ENCODE measurements around the gene DCLK1.

The DCLK1 gene

DNA sequence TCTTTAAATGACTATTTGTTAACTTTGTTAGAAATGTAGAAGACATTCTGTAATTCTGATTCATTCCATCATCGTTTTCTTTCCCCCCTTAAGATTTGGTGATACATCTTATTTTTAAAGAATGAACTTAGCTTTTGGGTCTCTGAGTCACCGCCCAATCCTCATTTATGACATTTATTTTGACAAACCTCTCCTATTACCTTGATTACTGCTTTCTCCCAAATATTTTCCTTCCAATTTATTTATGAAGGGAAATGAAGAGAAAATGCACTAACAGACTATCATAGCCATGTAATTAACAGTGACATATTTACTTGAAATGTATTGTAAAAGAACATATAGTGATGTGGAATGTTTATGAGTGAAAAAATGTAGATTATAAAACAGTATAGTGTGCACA lies 241.6 kb downstream of the DCLK1 start:
- no peak for DNase-seq

DNA sequence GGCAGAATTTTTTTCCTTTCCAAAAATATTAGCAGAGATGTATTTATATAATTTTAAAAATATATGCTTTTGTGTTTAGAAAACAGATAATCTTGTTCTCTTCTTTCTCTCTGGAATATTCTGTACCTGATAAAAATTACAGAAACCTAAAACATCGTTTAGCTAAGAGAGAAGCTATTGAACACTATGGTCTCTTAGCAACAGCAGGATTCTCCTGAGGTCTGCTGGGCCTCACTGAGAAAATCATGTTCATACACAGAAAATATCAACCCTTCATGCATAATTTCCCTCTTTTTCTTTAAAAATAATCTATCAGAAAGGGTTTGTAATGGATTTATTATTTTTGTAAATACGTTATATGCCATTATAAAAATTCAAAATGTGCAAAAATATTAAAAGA lies 242.2 kb downstream of the DCLK1 start:
- no peak for DNase-seq

DNA sequence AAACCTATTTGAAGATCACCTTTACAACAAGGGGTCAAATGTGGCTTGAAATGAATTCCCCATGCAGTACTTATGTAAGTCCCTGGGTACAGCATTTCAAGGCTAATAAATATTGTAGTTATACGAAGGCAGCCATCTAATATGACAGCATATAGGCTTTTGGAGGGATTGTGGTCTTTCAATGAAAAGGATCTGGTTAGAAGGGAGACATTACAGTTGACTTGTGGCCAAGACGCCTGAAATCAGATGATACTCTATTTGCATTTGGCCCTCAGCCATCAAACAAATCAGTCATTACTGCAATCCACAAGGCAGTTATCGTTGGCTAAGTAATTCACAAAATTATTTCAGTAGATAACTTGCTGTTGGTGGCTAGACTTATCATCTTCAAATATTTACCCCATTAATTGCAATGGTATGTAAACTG lies 242.7 kb downstream of the DCLK1 start:
- no peak for DNase-seq

DNA sequence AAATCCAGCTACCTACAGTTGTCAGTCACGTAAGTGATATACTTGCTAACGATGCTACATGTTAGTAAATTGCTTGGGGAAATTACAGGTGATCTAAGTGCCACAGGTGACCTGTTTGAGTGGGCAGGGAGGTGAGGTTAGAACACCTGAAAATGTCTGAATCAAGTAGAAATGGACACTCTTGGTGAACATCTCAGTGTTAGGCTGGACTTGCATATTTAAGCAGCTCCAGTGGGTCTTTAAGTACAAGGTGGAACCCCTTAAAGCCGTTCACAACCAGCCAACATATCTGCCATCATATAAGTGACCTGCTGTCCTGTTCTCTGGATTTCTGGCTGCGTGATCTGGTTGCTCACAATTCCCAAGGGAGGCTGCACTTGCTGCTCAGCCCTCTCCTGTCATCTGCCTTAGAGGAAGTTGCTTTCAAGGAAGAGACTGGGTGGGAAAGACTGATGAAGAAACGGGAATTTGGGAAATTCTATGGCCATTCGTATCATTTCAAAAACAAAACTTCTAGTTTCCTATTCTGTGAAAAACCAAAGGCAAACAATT lies 244.0 kb downstream of the DCLK1 start:
- no peak for DNase-seq

DNA sequence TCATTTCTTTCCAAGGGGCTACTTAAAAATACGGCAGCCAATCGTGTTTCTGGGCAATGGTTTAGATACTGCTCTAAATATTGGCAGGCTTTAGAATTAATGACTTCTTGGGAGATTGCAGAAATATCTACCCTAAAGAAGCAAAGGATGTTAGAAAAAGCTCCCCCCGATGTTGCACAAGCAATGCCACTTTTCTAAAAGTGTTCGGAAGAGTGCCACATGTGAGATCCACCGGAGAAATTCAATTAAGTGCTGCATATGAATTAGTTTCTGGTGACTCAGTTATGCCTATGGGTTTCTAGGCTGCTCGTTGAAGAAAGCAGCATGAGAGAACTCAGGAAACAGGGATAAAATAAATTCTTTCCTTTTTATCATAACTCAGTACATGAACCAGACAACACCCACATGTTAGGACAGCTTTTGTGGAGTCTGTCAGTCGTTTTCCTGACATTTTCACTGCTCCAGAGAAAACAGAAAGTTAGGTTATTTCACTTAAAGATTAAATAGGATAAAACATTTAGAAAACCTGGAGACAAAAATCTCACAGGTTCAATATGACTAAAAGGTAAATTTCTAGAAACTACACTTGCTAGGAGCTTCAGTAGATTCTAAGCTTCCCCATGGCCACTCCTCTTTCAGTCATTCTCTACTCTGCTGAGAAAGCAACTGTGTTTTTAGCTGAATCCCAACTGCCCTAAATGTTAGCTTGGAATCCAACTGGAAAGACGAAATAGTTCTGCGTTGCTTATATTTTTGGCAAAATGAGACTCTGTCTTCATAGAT lies 244.7 kb downstream of the DCLK1 start:
- no peak for DNase-seq

DNA sequence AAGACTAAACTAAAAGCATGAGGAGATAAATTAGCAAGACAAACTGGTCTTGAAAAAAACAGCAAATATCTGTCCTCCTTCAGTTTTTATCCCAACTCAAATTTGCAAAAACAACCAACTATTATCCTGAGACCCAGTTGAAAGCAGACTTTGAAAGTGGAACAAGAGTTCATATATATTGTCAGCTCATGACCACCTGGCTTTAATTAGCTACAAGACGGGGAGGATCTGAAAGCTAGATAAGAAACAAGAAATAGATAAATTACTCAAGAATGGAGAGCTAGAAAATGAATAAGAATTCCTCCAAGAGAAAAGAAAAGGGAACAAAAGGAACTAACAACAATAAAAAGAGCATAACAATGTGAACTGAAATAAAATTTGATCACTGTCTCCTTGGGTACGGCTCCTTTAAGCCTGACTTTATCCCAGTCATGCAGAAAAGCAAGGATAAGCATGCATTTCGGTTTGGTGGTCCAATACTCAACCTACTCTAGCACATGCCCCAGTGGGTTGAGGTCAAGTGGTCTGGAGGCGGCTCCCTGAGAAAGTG lies 246.9 kb downstream of the DCLK1 start:
- DNase-seq: no peak

DNA sequence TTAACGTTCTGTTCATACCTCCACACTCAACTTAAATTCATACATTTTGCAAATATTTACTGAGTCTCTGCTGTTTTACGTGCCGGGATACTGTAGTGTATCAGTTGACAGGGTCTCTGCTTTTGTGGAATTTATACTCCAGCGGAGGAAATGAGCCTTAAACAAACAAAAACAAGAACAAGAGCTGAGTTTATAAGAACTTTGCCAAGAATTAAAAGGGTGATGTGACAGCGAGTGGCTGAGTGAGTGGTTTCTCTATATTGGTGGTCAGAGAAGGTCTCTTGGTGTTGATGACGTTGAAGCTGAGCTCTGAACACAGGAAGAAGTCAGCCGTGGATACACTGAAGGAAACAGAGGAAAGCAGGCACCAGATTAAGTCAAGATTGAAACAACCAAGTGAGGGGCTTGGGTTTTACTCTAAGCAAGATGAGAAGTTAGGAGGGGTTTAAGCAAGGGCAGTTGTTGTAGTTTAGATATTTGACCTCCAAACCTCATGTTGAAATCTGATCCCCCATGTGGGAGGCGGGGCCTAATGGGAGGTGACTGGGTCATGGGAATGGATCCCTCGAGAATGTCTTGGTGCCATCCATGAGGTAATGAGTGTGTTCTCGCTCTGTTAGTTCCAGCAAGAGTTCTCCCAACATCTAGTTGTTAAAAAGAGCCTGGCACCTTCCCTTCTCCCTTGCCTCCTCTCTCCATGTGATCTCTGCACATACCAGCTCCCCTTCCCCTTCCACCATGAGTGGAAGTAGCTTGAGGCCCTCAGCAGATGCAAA lies 248.3 kb downstream of the DCLK1 start:
- no peak for DNase-seq

DNA sequence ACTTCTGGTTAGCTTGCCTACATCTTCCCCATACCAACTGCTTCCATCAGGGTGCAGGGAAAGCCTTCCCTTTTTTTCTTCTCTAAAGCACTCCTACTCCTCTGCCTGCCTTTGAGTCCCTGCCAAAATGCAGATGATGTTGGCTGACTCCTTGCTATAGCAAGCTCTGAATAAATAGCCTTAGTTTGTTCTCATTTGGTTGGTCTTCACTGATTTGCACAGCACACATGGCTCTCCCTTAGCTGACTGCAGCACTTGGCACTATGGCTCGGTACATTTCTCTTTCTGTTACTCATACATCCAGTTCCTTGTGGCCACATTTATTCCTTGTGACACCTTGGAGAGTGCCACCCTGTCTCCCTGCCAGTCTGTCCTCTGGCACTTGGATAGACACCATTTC lies 249.8 kb downstream of the DCLK1 start:
- no peak for DNase-seq

DNA sequence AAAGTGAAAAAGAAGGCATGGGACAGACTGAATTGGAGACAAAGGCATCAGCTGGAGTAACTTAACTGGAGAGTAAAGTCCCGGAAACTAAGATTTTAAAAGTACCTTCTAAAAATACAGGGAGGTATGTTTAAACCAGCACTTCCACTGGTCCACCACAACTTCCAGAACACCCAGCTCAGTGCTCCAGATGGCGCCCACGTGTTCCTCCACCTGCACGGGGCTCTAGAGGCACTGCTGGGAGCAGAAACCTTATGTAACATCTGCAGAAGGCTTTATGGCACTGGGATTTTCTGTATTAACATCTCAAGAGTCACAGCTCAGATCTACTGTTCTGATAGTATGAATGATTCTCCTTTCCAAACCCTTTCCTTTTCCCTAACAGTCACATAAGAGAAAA lies 252.1 kb downstream of the DCLK1 start:
- DNase-seq: no peak

DNA sequence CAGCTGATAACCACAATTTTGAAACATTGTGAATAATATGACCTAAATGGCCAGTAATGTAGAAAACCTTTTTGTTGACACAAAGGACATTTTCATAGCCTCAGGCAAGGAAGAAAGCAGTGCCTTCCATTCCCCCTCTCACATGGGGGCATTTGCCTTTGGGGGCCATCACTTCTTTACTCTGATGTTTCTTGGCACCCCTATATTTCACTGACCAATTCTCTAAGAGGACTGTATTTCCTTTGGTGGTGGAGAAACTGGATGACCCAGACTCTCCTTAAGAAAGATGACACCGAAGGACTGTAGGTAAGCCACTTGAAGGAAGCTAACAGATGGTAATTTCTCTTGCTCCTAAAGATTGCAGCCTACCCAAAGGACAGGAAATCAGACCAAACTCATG lies 254.6 kb downstream of the DCLK1 start:
- DNase-seq: no peak

DNA sequence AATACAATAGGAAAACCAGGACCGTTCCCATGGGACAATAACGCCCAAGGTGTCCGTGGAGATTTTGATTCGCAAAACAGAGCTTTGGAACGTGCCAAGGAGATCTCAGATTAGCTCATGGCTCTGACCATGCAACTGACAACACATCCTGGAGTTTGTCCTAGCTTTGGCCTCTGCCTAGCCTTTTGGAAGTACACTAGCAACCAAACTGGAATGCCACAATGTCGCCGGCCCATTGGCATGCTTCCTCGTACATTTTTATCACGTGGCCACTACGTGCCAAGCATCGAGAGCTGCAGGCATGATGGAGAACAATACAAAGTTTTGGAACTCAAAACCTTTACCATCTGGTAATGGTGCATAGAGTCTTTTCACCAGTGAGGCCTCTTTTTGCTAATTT lies 256.5 kb downstream of the DCLK1 start:
- no peak for DNase-seq

DNA sequence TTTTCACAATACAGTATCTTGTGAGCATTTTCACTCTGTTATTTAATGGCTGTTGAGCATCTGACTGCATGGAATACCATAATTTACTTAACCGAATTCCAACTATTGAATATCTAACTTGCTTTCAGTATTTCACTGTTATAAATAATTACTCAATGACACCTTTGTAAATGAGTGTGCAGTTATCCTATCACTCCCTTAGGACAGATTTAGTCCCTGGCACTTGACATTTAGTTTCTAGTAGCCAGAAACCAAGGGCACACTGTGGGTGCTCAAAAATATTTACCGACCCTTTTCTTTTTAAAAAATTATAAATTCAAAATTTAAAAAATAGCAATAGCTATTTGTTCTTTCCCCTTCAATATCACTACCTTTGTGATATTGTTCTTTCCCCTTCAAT lies 258.8 kb downstream of the DCLK1 start:
- no peak for DNase-seq

DNA sequence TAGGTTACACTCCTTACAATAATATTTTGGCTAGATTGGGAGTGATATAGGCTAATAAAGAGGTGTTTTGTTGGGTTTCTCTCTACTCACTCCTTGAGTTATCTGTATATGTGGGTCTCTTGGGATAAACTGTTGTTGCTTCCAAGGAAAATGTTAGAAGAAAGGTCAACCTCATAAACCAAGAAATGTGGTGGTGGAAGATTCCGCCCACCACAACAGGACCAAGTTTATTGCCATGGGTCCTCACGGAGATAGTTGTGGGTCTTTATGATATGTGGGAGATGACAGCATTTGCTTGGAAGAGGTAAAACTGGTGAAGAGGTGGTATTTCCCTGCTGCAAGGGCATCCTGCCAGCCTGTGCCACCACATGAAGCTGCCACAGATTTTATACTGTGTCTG lies 259.6 kb downstream of the DCLK1 start:
- no peak for DNase-seq

DNA sequence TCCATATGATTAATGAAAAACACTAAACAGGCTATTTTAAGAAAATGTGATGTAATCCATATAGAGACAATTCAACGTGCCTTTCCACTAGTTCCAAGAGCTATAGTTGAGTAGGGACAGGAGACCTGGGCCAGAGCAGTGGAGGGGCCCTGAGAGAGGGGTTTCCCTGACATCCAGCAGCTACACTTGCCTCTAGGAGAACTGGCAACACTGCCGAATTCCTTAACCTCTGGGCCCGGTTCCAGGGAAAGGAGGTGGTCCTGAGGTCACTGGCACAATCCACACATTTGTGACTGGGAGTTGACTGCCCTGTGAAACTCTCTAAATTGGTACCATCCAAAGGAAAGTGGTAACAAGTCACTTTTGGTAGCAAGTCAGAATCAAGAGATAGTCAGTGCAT lies 264.4 kb downstream of the DCLK1 start:
- DNase-seq: no peak

DNA sequence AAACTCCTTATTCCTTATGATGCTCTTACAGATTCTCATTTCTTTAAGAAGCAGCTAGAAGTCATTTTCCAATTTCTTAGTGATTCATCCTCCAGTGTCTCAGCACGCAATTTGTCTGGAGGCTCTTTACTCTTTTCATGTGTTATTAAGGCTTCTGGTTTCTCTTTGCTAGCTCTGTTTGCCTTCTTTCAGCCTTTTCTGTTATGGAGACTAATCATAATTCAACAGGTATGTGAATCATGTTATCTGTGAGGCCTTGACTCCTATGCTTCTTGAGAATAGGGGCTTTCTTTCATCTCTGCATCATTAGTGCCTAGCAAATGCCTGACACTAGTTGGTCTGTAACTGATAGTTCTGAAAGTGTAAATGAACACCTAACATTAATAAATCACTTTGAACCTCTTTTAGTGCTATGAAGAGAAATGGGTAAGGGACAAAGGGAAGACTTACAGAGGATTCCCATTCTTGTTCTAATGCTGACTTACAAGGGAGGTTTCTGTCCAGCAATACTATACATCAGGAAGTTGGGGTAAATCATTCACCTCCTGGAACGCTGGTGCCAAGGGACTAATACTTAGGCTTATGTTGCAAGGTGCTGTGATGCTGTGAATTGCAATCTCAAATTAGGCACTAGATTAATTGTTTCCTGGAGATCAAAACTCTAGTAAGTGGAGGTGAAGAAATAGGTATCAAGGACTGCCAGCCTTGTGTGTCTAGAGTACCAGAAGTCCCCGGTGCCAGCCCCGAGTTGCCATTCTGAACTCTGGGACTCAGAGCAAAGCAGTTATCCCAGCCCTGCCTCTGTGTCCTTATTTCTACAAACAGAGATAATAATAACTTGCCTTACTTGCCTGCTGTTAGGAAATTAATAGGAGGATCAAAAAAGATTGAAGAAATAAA lies 265.6 kb downstream of the DCLK1 start:
- DNase-seq: no peak

DNA sequence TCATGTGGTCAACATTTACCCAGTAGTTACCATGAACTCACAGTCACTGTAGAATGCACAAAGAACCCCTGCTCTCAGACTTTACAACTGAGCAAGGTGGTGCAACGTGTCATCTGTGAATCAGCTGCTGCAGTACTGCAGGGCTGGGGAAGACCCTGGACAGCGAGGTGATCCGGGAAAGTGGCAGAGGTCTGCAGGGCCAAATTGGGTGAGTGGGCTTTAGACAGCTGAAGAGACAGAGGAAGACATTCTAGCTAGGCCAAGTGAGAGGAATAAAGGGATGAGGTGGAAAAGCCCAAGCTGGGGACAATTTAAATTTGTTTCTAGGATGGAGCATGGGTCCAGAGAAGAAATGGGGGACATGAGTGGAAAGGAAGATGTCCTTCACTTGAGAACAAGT lies 270.5 kb downstream of the DCLK1 start:
- no peak for DNase-seq

DNA sequence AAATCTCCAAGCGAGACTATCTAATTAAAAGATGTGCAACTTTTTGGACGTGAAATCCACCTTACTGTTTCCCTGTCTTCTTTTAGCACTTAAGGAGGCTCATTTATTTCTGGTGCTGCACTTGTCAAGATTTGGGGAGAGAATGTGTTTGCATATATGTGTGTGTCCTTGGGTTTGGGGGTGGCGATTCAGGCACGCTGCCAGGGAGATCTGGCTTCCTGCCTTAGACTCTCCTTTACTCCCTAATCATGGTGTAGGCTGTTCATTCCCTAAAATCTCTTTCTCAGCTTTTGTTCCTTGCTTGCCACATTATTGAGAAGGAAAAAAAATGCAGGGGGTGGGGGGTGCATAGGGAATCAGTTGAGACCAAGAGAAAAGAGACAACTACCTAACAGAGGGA lies 271.2 kb downstream of the DCLK1 start:
- DNase-seq: no peak

DNA sequence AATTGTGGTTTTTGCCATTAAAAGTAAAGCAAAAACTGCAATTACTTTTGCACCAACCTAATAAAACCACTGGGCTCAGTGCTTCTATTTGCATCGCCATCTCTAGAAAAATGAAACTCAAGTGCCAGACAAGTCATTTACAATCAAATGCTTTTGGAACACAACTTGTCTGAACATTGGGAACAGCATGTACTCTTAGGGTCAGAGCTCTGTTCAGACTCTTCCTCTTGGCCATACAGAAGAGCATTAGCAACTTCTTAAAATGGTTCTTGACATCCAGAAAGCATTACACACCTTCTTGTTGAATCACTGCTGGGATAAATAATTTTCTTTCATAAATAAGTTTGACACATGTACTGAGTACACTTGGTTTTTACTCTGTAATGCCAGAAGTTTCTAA lies 272.5 kb downstream of the DCLK1 start:
- no peak for DNase-seq

DNA sequence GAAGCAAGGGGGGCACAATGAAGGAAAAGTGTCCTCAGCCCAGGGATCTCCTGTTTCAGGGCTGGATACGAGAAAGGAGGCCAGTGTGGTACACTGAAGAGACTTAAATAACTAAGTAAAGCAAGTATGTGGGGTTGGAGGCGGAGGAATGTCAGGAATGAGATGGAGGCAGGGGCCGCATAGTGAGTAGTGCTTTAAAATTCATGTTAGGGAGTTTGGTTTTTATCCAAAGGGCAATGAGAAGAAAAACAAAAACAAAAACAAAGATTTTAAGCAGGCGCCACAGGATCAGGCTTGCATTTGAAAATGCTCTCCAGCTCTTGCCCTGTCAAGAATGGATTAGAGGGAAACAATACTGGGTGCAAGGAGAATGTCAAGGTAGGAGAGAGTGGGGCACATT lies 273.4 kb downstream of the DCLK1 start:
- no peak for DNase-seq

DNA sequence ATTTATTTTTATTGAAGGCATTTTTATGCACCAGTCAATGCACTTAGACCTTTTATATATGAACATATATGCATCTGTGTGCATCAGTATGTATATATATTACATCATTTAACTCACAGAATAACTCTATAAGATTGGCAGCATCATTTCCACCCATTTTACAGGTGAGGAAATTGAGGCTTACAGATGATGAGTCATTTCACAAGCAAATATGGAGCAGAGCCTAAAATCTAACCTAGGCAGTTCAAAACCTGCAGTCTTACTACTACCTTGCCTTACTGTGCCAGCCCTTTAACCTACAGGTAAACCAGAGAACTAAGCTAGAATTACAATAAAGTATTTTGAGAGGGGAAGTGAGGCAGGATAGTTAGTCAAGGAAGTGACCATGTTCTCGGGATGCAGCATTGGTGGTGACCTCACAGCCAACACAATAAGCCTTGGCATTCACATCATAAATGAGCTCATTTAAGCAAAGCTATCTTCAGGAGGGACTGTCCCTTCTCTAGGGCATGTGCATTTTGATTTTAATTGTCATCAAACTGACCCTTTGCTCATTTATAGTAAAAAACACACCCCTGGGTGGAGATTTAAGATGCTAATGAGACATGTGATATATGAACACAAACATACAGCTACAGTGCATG lies 274.3 kb downstream of the DCLK1 start:
- DNase-seq: no peak

DNA sequence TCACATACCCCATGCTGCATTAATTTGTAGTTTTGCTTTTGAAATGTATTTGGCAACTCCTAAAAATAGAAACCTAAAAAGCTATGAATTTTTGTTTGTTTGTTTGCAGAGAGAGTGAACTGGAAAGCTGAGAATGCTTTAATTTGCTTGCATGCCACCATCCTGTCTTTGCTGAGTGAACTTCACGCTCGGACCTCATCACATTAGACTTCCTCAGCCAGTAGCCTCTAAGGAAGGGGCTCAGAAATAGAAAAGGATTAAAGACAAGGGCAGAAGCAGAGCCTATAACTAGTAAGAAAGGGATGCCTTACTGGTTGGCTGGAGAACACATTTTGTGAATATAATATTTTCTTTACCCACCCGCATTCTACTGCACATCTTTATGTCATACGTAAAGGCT lies 275.1 kb downstream of the DCLK1 start:
- DNase-seq: no peak

DNA sequence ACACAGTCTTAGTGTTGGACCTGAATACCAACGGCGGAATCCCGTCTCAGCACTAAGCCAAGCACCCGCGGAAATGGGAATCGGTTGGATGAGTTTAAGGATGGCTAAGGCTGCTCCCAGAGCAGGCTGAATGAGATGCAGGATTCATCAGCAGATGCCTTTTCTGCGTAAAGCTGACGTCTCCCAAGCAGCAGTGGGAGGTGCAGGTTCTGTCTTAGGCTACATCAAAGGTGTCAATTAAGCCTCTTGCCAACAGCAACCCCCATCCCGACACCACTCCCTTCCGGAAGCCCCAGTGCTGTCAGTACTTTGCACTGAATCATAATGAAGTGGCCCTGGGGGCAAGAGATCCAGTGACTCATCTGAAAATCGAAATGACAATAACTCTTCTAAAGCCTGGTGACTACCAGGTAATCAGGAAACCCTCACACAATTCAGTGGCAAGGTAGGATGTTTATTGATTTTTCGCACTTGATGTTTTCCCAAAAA lies 275.6 kb downstream of the DCLK1 start:
- DNase-seq: no peak
